HG03025 (cell line): Measurements from ENCODE around the gene MEAK7.

Source experiments
- ATAC-seq: cut with Tn5 transposase; IDR thresholded peaks from one replicate; pipeline ENCODE4 v1.9.1; 2021; ENCODE audit warnings: mild to moderate bottlenecking, moderate library complexity; ENCODE audit not compliant: unreplicated experiment, low FRiP score

MEAK7 gene

GRCh38 chr16:84476401-84476800, 28.1 kb downstream of the MEAK7 start:
- ATAC-seq = no peak

- ATAC-seq = no peak
Measured at GRCh38 chr16:84475643-84476240, 28.7 kb downstream of the MEAK7 start.

GRCh38 chr16:84471966-84472365, 32.5 kb downstream of the MEAK7 start:
- ATAC-seq = no peak

- no peak for ATAC-seq
Measured at GRCh38 chr16:84471316-84471715, 33.1 kb downstream of the MEAK7 start.

- ATAC-seq = no peak
Measured at GRCh38 chr16:84467709-84468108, 36.8 kb downstream of the MEAK7 start.

- ATAC-seq = no peak
Measured at GRCh38 chr16:84467256-84467655, 37.2 kb downstream of the MEAK7 start.

GRCh38 chr16:84466692-84467091, 37.8 kb downstream of the MEAK7 start:
- ATAC-seq = no peak

- ATAC-seq = no peak
Measured at GRCh38 chr16:84465154-84465553, 39.3 kb downstream of the MEAK7 start.

GRCh38 chr16:84464116-84464515, 40.3 kb downstream of the MEAK7 start:
- ATAC-seq = no peak

GRCh38 chr16:84463221-84463620, 41.2 kb downstream of the MEAK7 start:
- ATAC-seq = no peak

GRCh38 chr16:84462296-84463210, 41.9 kb downstream of the MEAK7 start:
- ATAC-seq = no peak

GRCh38 chr16:84461413-84462295, 42.8 kb downstream of the MEAK7 start:
- ATAC-seq = no peak

GRCh38 chr16:84461029-84461412, 43.4 kb downstream of the MEAK7 start:
- ATAC-seq = no peak

- ATAC-seq = no peak
Measured at GRCh38 chr16:84460406-84461028, 43.9 kb downstream of the MEAK7 start.

- ATAC-seq = no peak
Measured at GRCh38 chr16:84459941-84460405, 44.5 kb downstream of the MEAK7 start.

- ATAC-seq = no peak
Measured at GRCh38 chr16:84459533-84459894, 44.9 kb downstream of the MEAK7 start.

GRCh38 chr16:84458606-84459532, 45.6 kb downstream of the MEAK7 start:
- no peak for ATAC-seq

- no peak for ATAC-seq
Measured at GRCh38 chr16:84455031-84455430, 49.4 kb downstream of the MEAK7 start.
